Raji (cell line): ENCODE measurements around the gene TNFRSF18.

Source experiments
- POLR2A ChIP-seq: IDR thresholded peaks from 2 replicates; pipeline ENCODE4 v1.6.1; 2011; ENCODE audit warnings: low read depth, low read length, control low read depth; ENCODE audit not compliant: insufficient read depth

TNFRSF18 gene

DNA sequence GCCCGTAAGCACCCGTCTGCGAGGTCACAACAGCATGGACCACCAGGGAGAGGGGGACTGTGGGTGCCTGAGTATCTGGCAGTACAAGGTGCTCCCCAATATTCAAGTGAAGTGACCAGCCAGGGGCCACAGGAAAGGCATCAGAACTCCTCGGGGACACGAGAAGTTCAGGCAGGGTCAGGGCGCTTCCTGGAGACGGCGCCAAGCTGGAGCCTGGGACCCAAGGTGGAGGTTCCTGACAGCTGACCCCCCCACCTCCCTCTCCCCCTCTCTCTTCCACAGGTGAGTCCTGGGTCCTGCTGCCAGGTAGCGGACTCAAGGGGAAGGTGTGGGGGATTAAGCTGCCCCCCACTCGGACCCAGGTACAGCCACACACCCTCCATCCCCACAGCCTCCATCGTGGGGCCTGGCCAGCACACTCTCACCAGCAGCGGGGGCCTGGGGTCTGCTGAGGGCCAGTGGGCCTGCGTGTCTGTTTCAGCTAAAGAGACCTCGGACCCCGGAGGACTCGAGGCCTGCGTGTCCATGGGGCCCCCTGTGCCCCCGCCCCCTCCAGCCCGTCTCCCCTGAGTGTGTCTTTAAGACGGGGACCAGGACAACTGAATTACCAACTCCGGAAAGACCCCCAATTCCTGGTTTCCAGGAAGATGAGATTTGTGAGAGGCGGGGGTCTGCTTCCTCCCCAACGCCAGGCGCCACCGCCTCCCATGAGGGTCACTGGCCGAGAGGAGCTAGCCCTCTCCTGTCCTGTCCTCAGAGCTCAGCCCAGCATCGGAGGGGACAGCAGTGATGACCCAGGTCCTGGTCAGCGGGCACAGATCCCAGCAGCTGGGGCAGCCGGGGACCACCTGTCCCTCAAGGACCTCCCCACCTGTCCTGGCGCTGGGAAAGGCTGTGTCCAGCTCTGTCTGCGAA lies 6.2 kb downstream of the TNFRSF18 start:
- no peak for TF ChIP-seq POLR2A

DNA sequence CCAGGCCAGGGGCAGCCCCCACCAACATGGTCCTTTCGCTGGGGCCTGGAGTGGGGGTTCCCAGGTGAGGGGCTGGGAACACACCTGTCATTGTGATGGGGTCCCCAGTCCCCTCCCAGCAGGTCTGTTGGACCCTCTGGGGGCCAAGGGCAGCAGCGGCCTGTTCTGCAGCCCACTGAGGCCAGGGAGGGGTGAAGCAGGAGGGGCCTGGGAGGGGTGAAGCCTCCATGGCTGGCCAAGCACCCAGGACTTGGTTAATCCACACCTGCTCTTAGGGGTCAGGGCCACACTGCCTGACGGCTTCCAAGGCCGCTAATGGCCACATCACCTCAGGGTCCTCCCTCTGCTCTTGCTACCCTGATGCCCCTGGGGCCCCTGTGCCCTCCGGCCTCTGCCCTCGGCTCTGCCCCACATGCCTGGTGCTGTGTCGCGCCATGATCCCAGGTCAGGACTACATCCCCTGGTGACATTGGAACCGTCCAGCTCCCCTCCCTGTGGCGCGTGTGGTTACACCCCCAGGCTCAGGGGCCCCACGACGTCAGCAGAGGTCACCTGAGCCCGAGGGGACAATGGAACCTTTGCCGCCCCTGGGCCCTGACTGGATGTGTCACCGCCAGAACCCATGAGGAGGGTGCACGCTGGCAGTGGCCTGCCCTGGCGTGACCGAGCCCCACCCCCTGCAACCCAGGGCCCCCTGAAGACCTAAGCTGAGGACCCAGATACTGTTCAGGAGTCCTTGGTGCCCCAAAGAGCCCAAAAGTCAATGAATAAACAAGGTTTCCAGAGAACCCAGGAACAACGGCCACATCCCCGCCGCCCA lies 7.0 kb downstream of the TNFRSF18 start:
- TF ChIP-seq POLR2A: no peak

DNA sequence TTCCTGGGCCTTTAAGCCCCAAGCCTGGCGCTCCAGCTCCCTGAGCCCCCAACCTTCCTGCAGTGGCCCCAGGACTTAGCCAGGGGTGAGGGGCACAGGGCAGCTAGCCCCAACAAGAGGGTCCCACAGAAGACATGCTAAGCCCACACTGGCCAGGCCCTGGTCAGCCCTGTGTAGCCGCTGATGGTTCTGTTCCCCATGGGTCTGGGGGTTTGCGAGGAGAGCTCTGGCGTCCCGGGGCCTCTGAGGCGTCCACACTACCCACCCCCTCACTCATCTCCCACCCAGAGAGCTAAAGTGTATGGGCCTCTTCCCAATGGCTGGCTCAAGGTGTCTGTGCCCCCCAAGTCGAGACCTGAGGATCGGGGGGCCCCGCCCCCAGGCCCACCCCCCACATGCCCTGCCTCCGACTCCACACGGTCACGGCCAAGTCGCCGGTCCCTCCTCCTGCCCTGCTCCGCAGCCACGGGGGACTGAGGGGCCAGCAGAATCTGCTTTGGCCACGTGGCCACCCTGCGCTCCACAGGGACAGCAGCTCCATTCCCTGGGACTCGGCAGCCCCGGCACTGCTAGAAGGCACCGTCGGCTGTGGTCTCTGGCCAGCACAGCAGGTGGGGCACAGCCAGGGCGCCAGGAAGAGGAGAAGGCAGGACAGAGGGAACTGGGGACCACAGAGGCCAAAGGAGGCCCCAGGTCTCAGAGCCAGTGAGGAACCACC lies 7.8 kb downstream of the TNFRSF18 start:
- TF ChIP-seq POLR2A: no peak

DNA sequence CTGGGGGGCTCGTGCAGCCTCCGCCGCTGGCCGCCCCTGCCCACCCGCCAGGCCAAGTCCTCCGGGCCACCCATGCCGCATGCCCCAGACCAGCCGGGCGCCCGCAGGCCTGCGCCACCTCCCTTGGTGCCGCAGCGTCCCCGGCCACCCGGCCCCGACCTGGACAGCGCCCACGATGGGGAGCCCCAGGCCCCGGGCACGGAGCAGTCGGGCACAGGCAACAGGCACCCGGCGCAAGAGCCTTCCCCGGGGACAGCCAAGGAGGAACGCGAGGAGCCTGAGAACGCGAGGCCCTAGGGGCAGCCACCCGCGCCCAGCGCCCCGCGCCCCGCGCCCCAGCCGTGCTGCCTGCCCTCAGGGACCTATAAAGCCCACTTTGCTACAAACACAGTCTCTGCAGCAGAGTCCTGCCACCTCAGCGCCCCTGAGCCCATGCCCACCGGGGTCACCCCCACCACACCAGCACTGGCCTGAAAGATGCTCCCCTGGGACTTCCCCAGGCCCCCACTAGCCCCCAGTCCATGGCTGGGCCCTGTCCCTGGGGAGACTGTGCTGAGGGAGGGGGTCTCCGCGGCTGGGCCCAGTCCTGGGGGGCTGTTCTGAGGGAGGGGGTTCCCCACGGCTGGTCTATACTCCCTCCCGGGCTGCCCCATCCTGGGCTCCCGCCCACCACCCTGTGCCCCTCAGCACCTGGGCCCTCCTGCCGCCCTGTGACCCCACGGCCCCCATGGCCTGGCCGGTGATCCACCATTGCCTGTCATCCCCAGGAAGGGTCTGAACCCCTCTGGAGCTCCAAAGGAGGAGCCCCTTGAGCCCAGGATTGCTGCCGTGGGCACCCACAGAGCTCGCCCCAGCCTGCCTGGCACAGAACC lies 8.6 kb downstream of the TNFRSF18 start:
- no peak for TF ChIP-seq POLR2A

DNA sequence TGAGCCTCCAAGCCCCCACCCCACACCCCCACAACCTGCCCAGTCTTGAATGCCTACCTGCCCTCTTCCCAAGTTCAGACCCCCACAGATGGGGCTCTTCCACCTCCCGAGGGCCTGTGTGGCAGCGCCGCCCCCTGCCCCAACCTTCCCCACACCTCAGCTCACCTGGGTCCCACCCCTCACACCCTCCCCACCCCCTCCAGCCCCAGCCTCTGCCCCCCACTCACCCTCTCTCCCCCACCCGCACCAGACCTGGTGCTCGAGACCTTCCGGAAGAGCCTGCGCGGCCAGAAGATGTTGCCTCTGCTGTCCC lies 9.2 kb downstream of the TNFRSF18 start:
- TF ChIP-seq POLR2A: no peak

DNA sequence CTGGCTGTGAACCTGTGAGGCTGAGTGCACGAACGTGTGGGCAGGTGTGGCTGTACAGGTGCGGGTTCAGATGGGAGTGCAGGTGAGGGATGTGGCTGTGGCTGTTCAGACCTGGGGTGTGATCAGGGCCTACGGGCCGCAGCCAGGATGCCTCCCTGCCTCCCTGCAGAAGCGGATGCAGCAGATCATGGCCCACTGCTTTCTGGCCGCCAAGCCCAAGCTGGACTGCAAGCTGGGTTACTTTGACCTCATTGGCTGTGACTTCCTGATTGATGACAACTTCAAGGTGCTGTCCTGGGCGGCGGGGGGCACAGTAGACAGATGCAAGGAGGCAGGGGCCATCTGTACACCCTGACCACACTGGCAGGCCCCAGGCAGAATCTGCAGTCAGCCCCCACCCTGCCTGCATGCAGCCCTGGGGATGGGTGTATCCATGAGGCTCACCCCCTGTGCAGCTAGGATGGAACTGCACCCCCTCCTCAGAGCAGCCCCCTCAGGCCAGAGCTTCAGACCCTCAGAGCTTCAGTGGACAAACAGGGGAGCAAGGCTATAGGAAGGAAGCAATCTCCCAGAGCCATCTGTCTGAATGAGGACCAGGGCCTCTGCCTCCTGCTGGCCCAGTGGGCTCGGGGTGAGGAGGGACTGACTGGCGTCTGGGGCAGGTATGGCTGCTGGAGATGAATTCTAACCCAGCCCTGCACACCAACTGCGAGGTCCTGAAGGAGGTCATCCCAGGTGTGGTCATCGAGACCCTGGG lies 9.8 kb downstream of the TNFRSF18 start:
- no peak for TF ChIP-seq POLR2A

DNA sequence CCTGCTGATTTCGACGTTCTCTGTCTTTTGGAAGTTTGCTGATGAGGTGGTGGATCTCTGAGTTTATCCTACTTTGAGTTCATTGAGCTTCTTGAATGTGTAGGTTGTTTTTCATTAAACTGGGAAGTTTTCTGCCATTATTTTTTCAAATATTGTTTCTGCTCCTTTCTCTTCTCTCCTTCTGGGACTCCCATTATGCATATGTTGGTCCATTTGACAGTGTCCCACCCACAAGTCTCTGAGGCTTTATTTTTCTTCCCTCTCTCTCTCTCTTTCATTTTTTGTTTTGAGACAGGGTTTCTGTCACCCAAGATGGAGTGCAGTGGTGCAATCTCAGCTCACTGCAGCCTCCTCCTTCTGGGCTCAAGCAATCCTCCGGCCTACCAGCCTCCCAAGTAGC lies 11.7 kb downstream of the TNFRSF18 start:
- TF ChIP-seq POLR2A: no peak

DNA sequence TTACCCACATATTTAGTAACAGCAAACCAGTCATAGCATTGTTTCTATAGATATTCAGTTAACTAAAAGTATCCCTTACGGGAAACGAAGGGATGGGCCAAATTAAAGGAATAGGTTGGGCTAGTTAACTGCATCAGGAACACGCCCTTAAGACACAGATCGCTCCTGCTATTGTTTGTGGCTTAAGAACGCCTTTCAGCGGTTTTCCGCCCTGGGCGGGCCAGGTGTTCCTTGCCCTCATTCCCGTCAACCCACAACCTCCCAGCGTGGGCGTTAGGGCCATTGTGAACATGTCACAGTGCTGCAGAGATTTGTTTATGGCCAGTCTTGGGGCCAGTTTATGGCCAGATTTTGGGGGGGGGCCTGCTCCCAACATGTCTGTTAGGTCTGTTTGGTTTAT lies 14.7 kb downstream of the TNFRSF18 start:
- no peak for TF ChIP-seq POLR2A

DNA sequence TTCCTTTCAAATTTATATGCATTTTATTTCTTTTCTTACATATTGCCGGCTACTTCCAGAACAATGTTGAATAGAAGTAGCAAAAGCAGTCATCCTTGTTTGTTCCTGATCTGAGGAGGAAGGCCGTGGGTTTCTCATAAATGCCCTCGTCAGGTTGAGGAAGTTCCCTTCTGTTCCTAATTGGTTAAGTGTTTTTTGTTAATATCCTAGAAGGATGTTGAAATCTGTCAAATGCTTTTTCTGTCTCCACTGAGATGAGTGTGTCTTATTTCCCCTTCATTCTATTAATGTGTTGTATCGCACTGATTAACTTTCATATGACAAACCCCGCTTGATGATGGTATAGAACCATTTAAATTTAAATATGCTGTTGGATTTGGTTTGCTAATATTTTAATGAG lies 17.3 kb downstream of the TNFRSF18 start:
- no peak for TF ChIP-seq POLR2A

DNA sequence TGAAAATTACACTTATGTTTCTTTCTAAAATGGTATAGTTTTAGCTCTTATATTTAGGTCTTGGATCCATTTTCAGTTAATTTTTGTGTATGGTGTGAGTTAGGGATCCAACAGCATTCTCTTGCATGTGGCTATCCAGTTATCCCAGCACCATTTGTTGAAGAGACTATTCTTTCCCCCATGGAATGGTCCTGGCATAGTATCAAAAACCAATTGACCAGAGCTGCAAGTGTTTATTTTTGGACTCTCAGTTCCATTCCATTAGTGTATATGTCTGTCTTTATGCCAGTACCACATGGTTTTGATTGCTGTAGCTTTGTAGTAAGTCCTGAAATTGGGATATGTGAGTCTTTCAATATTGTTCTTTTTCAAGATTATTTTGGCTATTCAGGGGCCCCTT lies 18.5 kb downstream of the TNFRSF18 start:
- TF ChIP-seq POLR2A: no peak

DNA sequence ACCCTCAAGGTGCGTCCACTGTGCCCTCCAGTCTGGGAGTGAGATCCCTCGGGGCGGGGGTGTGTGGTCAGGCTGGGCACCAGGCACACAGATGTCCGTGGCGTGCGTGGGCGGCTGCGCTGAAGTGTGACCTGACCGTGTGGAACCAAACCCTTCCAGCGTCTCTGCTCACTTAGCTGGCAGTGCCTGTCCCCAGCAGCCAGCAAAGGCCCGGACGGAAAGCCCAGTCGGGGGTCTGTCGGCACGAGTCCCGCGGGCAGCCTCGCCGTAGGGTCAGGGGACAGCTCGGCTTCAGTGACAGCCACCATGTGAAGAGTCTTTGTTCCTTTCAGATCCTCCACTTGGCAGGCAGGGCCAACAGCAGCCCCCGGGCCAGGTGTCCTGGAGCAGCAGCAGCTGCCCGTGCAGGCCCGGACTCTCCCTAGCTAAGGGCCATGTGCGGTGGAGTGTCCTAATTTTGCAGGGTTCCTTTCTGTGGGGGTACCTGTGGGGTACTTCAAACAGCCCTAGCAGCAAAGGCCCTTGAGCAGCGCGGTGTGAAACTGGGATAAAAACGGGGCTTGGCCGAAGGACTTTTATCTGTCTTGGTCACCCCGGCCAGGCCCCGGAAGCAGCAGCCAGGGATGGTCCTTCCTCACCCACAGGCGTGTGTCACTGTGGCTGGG lies 21.2 kb downstream of the TNFRSF18 start:
- no peak for TF ChIP-seq POLR2A

DNA sequence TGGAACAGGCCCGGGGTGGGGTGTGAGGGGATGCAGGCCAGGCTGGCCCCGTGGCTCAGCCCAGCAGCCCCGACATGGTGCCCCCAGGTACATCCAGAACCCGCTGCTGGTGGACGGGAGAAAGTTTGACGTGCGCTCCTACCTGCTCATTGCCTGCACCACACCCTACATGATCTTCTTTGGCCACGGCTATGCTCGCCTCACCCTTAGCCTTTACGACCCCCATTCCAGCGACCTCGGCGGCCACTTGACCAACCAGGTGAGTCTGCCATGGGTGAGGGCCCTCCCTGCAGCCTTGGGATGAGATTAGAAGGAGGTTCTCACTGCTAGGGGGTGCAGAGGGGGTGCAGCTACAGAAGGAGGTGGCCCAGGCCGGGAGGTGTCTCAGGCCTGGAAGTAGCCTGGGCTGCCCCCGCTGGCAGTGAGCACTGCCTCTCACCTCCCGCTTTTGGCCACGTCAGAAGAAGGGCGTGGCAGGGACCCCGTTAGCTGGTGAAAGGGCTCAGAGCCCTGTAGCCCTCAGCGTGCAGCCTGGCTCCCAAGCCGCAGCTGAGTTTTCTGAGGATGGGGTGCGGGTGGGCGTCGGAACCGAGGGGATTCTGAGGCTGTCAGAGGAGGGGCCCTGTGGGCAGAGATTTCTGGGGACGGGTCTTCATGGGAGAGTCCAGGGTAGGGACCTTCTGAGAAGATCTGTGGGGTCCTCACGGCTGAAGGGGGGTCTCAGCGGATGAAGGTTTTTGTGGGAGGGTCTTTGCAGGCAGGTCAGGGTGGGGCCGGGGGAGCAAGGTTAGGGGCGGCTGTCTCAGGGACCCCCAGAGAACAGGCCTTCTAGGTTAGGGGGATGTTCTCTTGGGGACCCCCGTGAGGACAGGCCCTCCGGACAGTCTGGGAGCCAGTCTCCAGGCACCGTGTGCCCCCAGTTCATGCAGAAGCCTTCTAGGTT lies 22.3 kb downstream of the TNFRSF18 start:
- no peak for TF ChIP-seq POLR2A
